K562 (cell line): Measurements from ENCODE around the gene BET1L. TPM values are rescaled to one million over a fixed set of nuclear protein-coding genes. Genes with fewer than 3 reads are reported as not detected.

Source experiments
- ARID3A ChIP-seq: IDR thresholded peaks from 2 replicates; pipeline ENCODE4 v1.6.1; 2012; ENCODE audit warnings: low read depth, low read length, improper control_type of control experiment, borderline replicate concordance
- CBX2 ChIP-seq: fragments of 200-600 bp; sonication (generic); IDR thresholded peaks from one replicate; pipeline ENCODE4 v1.6.1; 2012; ENCODE audit warnings: mild to moderate bottlenecking, low read length, inconsistent platforms; ENCODE audit not compliant: insufficient read depth, poor library complexity, severe bottlenecking
- CEBPB ChIP-seq: fragments of 450-650 bp; IDR thresholded peaks from 2 replicates; pipeline ENCODE4 v1.6.1; 2016; ENCODE audit warnings: missing genetic modification characterization, missing compliant biosample characterization
- E2F1 ChIP-seq: sonication (generic); formaldehyde crosslinking; IDR thresholded peaks from 2 replicates; pipeline ENCODE4 v1.8.1; 2023; ENCODE audit warnings: mild to moderate bottlenecking, missing genetic modification reagents, moderate library complexity
- ETS1 ChIP-seq: conservative IDR thresholded peaks from 2 replicates; pipeline ENCODE4 v1.6.1; 2011; ENCODE audit warnings: low read depth, mild to moderate bottlenecking, low read length; ENCODE audit not compliant: control insufficient read depth
- GTF2B ChIP-seq: IDR thresholded peaks from 2 replicates; pipeline ENCODE4 v1.6.1; 2011; ENCODE audit not compliant: insufficient read length; ENCODE audit errors: extremely low read depth
- MNT ChIP-seq, 2 experiments: fragments of 450-650 bp; conservative IDR thresholded peaks; 2 replicates each; pipeline ENCODE4 v1.6.1; 2017; ENCODE audit warnings: mild to moderate bottlenecking in 2 of 2, moderate library complexity in 2 of 2
- NFRKB ChIP-seq: fragments of 450-650 bp; IDR thresholded peaks from 2 replicates; pipeline ENCODE4 v1.6.1; 2016; ENCODE audit warnings: low read depth
- POLR2AphosphoS5 ChIP-seq: IDR thresholded peaks from 2 replicates; pipeline ENCODE4 v1.6.1; 2011; ENCODE audit warnings: mild to moderate bottlenecking, low read depth, low read length, moderate library complexity; ENCODE audit not compliant: control insufficient read depth, insufficient read depth
- SAFB ChIP-seq: fragments of 200-400 bp; formaldehyde crosslinking; IDR thresholded peaks from 2 replicates; pipeline ENCODE4 v1.6.1; 2017; ENCODE audit warnings: low read depth, low read length, borderline replicate concordance
- SIN3A ChIP-seq, 2 experiments: fragments of 150-350 bp in 1 of 2; IDR thresholded peaks; 2 replicates each; pipeline ENCODE4 v1.6.1; 2011 to 2016; ENCODE audit warnings: borderline replicate concordance in 2 of 2, low read depth in 2 of 2, low read length in 2 of 2, mild to moderate bottlenecking in 2 of 2, moderate library complexity in 2 of 2; ENCODE audit not compliant: control insufficient read depth in 1 of 2
- SMARCB1 ChIP-seq: IDR thresholded peaks from 2 replicates; pipeline ENCODE4 v1.6.1; 2011; ENCODE audit warnings: improper control_type of control experiment, low read depth; ENCODE audit not compliant: insufficient read length
- SMARCC2 ChIP-seq: fragments of 450-650 bp; IDR thresholded peaks from 2 replicates; pipeline ENCODE4 v1.6.1; 2017; ENCODE audit warnings: antibody characterized with exemption, moderate library complexity, mild to moderate bottlenecking, low read depth
- TCF7L2 ChIP-seq: fragments of 150-350 bp; IDR thresholded peaks from 2 replicates; pipeline ENCODE4 v1.6.1; 2016; ENCODE audit warnings: low read depth, mild to moderate bottlenecking, low read length, moderate library complexity
- TFAP4 ChIP-seq: sonication (generic); formaldehyde crosslinking; IDR thresholded peaks from 2 replicates; pipeline ENCODE4 v1.8.0; 2022; ENCODE audit warnings: missing genetic modification reagents, mild to moderate bottlenecking, moderate library complexity, borderline replicate concordance
- XRCC3 ChIP-seq: fragments of 450-650 bp; IDR thresholded peaks from 2 replicates; pipeline ENCODE4 v1.6.1; 2017; ENCODE audit warnings: mild to moderate bottlenecking, moderate library complexity
- ZNF57 ChIP-seq: fragments of 450-650 bp; formaldehyde crosslinking; IDR thresholded peaks from 2 replicates; pipeline ENCODE4 v1.4.0; 2020; ENCODE audit warnings: mild to moderate bottlenecking, moderate library complexity
- ZSCAN29 ChIP-seq: fragments of 450-650 bp; IDR thresholded peaks from 2 replicates; pipeline ENCODE4 v1.6.1; 2017
- polyA plus RNA-seq, 8 experiments: library from polyadenylated mRNA; depleted of rRNA in 4 of 8; stranded (reverse) in 5 of 8; unstranded in 3 of 8; fragments of >200 nt; fragmentation: Nextera tagmentation in 2 of 8; fragmentation: Illumina TruSeq in 1 of 8; extraction: Ambion mirVana in 2 of 8; extraction: Trizol in 1 of 8; gene quantifications; 2 replicates each; pipeline versions ENCODE4 v1.2.1 to v1.2.3, GENCODE V29; 2011 to 2014; ENCODE audit warnings: inconsistent platforms in 1 of 8, missing spikeins in 1 of 8
- total RNA-seq, 7 experiments: library from RNA; depleted of rRNA in 6 of 7; stranded (reverse); fragments of >200 nt in 6 of 7; fragmentation: Illumina TruSeq in 2 of 7; extraction: Trizol in 2 of 7; gene quantifications; 2 replicates each; pipeline versions ENCODE4 v1.2.1 to v1.2.3, GENCODE V29; 2011 to 2021; ENCODE audit warnings: low replicate concordance in 1 of 7

The BET1L gene
- total and polyA plus RNA-seq, 9 of the 15 experiments (the other 6 are each of a cell fraction or from before 2014, with no cell fraction given), result 9.9 to 69.1 (median 19.9) TPM

GRCh38 chr11:206526-207207 lies 532 bp downstream of the BET1L start (continued):
- TF ChIP-seq ETS1 (peak; percentile 5; the same call in 1 of the 2 replicates), SAFB (no peak), ZSCAN29 (peak; percentile 69; the same call in 1 of the 2 replicates), TCF7L2 (no peak), CBX2 (no peak), ARID3A (no peak), GTF2B (no peak), SMARCC2 (no peak), SMARCB1 (no peak), E2F1 (CRISPR knock-in tag) (no peak), MNT (conservative IDR thresholded peaks at IDR 0.05) (no peak), SIN3A (IDR thresholded peaks at IDR 0.05; ENCODE audit: borderline replicate concordance in 2 of 2, control insufficient read depth in 1 of 2, low read depth in 2 of 2, low read length in 2 of 2) (peak in 1 of 2 experiments; percentile 15; a peak in 1 of 4 replicates), CEBPB (tag) (no peak), TFAP4 (CRISPR knock-in tag) (no peak), XRCC3 (no peak), NFRKB (no peak), ZNF57 (CRISPR knock-in tag) (0 out of 2 replicates have a peak, but pooled peaks have one; percentile 11), POLR2AphosphoS5 (no peak)
